Ishikawa (cell line): ENCODE data around the gene LIF.

ENCODE experiments used
- CEBPB ChIP-seq: IDR thresholded peaks from 2 replicates; pipeline ENCODE4 v1.6.1; 2012
- CREB1 ChIP-seq: IDR thresholded peaks from 2 replicates; pipeline ENCODE4 v1.6.1; 2012; ENCODE audit warnings: low read depth
- EGR1 ChIP-seq: IDR thresholded peaks from 2 replicates; pipeline ENCODE4 v1.6.1; 2012
- EP300 ChIP-seq: IDR thresholded peaks from 2 replicates; pipeline ENCODE4 v1.6.1; 2012; ENCODE audit warnings: borderline replicate concordance
- FOXM1 ChIP-seq: IDR thresholded peaks from 2 replicates; pipeline ENCODE4 v1.6.1; 2012; ENCODE audit warnings: low read depth, borderline replicate concordance
- MAX ChIP-seq: IDR thresholded peaks from 2 replicates; pipeline ENCODE4 v1.6.1; 2012
- NFIC ChIP-seq: IDR thresholded peaks from 2 replicates; pipeline ENCODE4 v1.6.1; 2012
- RAD21 ChIP-seq: IDR thresholded peaks from 2 replicates; pipeline ENCODE4 v1.6.1; 2012; ENCODE audit warnings: low read depth
- REST ChIP-seq: IDR thresholded peaks from 2 replicates; pipeline ENCODE4 v1.6.1; 2012; ENCODE audit warnings: low read depth, mild to moderate bottlenecking
- TAF1 ChIP-seq: IDR thresholded peaks from 2 replicates; pipeline ENCODE4 v1.6.1; 2012; ENCODE audit warnings: low read depth, mild to moderate bottlenecking
- TCF12 ChIP-seq: IDR thresholded peaks from 2 replicates; pipeline ENCODE4 v1.6.1; 2012; ENCODE audit warnings: low read depth
- TEAD4 ChIP-seq: IDR thresholded peaks from 2 replicates; pipeline ENCODE4 v1.6.1; 2012
- USF1 ChIP-seq: IDR thresholded peaks from 2 replicates; pipeline ENCODE4 v1.6.1; 2012
- YY1 ChIP-seq: IDR thresholded peaks from 2 replicates; pipeline ENCODE4 v1.6.1; 2012; ENCODE audit warnings: low read depth
- ZBTB7A ChIP-seq: IDR thresholded peaks from 2 replicates; pipeline ENCODE4 v1.6.1; 2012; ENCODE audit warnings: low read depth

The LIF gene

DNA sequence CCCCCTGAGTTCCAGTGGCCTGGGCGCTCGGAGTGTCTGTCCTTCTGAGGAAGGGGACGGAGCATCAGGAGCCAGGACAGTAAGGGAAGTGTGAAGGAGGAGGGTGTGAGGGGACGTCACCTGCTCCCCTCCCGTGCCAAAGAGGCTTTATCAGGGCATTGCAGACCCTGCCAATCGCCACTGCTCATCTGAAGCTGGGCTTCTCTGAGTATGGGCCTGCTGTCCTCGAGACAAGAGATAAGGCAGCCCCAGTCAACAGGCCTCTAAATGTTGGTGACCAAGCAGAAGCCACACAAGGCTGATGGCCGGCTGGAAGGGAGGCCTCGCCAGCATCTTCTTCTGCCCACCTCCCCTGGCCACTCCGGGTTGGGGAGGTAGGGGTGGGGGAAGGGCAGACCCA is 29.8 kb downstream of the LIF start:
- TF ChIP-seq CEBPB (no peak), REST (no peak)

- TF ChIP-seq CREB1 (no peak), TEAD4 (no peak), YY1 (no peak), RAD21 (no peak), TAF1 (no peak), EGR1 (no peak), EP300 (no peak), NFIC (no peak), USF1 (no peak), CEBPB (no peak), MAX (no peak), ZBTB7A (no peak), FOXM1 (no peak), REST (no peak), TCF12 (no peak)
Observed at GRCh38 chr22:30214703-30215407, 31.7 kb downstream of the LIF start.

DNA sequence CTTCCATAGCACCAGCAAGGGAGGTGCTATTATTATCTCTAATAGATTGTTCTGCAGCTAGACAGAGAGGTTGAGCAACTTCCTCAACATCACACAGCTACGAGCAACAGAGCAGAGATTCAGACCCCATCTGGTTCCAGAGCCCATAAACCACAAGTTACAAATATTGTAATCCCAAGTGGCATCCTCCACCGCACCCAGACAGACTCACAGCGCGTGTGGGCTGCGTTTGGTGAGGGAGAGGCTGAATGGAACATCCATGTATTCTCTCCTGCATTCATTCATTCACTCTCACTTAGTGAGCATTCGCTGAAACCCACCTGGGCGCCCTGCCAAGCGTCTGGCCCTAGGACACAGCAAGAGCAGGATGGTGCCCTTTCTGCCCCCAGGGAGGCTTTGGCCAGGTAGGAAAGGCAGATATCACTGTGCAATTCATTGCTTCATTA is 33.5 kb downstream of the LIF start:
- TF ChIP-seq YY1 (no peak), MAX (no peak), CREB1 (no peak), TEAD4 (no peak), CEBPB (no peak), REST (no peak), ZBTB7A (no peak), TAF1 (no peak), EGR1 (no peak), RAD21 (no peak), FOXM1 (no peak), EP300 (no peak), USF1 (no peak), NFIC (no peak), TCF12 (no peak)

DNA sequence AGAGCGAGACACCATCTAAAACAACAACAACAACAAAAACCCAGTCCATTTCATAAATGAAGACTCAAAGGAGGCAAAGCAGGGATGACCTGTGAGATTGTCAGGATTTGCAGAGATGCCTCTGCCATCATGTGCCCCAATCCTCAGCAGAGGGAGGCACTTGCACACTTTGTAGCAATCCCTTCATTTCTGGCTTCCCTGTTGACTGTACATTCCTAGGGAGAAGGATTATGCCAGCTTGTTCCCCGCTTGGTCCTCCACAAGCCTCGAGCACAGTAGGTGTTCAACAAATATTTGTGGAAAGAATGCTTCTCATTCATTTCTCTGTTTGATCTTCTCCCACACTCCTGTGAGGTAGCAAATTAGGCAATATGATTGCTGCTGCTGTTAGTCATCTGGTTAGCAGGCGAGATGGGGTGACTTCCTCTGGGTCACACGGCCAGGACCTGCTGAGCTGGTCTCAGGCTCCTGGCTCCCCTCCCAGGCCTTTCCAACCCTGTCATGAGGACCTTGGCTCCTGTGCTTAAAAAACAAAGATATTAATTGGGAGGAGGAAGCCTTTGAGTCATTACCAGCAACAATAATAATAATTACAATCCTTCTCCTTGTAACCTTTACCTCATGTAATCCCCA is 34.1 kb downstream of the LIF start:
- TF ChIP-seq RAD21 (peak; percentile 59), CEBPB (peak; percentile 98), REST (no peak), TCF12 (peak; percentile 99), EGR1 (peak; percentile 69), ZBTB7A (no peak), USF1 (peak; percentile 80), YY1 (no peak), EP300 (peak; percentile 100), TEAD4 (peak; percentile 97), CREB1 (peak; percentile 52; the same call in 1 of the 2 replicates), MAX (peak; percentile 86), NFIC (peak; percentile 98), FOXM1 (peak; percentile 99), TAF1 (no peak)
